ENCODE results near the gene ACTR3C.
"Not testable (repeated sequence)": the region's sequence is repeated elsewhere in the genome, so short reads cannot be mapped to it uniquely, and the experiment has no call there.

Gene ACTR3C

DNA sequence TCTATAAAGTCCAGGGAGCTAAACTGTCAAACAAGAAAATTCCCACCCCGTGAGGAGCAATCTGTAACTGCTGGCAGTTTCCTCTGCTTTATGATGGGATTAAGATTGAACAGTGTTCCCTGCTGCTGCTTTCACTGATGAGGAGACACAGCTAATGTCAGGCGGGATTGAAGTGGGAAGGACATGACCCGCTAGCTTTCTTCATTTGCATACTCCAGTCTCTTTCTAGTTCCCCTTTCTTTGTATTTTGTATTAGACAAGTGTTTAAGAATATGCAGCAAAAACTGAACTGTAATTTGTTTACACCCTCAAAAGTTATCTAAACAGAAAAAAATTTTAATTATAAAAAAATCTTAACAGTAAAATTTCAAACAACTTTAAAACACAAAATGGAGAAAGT, 40.2 kb downstream of the ACTR3C start:
- not testable (repeated sequence) for DNase-seq (ENCODE audit: low read depth in 2 of 2)

DNA sequence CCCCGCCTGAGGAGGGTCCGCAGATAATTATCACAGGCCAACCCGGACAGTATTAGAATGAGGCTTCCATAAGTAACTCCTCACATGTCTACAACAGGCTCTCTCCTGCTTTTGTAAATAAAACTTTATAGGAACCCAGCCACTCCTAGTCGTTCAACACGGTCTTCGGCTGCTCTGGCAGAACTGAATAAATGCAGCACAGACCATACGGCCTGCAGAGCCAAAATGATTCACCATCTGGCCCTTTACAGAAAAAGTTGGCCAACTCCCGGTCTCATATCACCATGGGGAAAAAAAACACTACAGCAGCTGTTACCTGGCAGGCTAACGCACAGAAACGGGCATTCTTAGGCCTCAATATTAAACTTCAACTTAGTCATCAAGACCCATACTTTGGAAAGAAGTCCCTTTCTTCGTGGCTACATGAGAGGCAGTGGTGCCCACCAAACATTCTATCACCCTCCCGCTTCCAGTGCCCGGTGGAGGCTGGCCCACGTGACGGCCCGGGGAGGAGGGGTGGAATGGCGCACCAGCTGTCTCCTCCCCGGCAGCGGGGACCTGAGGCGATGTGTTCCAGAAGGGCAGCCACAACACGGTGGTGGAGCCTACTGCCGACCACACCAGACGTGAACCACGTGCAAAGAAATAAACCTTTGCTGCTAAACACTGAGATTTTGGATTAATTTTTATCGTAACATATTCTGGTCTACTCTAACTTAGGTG, 41.5 kb downstream of the ACTR3C start:
- DNase-seq (ENCODE audit: low read depth in 2 of 2), result not testable (repeated sequence)

DNA sequence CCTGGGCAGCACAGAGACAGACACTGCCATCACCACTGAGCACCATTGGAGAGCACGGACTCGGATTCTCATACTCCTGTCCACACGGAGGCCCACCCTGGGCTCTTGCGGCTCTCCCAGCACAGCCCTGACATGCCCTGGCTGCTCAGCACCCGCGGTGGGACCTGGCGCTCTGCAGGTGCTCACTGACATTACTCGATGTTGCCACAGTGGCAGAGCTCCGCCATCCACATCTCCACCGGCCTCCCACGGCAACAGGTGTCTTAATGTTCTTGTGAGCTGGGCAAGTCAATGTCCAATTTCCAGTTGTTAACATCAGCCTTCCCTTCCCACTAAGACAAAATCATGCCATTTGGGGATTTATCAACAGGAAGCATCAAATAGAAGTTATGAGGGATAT, 45.0 kb downstream of the ACTR3C start:
- DNase-seq (ENCODE audit: low read depth in 2 of 2), result not testable (repeated sequence)

DNA sequence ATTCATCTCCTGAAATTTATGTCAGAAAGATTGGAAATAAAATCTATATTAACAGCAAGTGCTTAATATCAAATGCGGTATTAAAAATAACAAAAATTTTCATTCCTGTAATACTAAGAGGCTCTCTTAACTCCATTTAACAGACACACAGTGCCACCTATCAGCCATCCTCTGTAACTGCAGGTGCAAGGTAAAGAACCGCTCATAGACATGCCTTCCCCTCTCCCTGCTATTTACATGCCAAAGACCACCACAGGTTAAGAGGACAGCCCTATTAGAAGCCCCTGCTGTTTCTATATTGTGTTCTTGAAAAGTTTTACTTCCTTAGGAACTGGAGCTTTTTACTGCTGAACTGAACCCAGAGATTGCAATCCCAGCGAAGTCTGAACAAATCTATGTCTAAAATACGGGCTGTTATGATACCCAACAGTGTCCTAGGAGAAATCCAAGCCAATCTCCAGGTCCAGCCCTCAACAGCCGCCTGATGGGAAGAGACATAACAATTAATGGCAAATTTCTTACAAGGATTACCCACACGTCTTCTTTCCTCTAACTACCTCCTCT, 47.1 kb downstream of the ACTR3C start:
- DNase-seq (ENCODE audit: low read depth in 2 of 2), result peak in 1 of 2 experiments; percentile 7

DNA sequence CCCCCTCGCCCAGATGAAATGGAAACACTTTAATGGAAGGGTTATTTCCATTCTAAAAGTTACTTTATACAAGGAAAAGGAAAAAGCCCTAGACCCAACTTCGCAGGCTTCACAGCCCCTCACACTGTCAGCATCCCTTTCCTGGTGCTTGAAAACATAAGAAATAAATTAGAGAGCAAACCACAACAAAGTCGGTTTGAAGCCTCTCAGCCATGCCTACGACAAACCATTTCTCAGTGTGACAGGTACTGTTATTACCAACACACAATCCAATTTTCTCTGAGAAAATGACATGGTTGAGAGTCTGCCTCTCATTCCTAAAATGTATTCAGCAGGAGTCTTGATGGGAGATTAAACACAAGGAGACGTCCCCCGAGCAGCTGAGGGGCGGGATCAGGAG, 51.4 kb downstream of the ACTR3C start:
- DNase-seq (ENCODE audit: low read depth in 2 of 2), result not testable (repeated sequence)

DNA sequence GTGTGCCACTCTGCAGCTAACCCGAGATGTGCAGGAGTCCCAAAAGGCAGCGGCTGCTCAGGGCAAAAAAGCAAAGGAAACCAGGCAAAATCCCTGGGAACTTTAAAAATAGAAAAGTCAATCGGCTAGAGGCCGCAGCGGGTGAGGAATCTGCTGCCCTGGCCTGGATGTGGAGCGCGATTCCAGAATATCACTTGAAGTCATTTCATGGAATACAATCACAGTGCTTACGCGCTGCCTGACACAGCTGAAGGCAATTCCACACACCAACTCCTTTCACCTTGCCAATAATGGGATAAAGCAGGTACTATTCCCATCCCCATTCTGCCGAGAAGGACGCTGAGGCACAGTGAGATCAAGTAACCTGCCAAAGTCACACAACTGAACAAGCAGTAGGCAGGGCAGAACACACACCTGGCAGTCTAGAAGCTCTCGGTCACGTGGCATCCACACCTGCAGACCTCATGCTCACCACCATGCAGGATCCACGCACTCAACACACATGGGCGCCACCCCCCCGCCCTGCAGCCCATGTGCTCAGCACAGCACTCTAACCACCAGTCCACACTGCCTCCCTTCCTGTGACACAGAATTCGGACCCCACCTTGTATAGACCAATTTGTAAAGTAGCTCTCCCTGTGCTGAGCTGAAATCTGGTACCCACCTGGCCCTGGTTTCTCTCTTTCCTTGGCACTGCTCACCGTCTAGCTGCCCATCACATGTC, 53.1 kb downstream of the ACTR3C start:
- DNase-seq (ENCODE audit: low read depth in 2 of 2), result not testable (repeated sequence)

DNA sequence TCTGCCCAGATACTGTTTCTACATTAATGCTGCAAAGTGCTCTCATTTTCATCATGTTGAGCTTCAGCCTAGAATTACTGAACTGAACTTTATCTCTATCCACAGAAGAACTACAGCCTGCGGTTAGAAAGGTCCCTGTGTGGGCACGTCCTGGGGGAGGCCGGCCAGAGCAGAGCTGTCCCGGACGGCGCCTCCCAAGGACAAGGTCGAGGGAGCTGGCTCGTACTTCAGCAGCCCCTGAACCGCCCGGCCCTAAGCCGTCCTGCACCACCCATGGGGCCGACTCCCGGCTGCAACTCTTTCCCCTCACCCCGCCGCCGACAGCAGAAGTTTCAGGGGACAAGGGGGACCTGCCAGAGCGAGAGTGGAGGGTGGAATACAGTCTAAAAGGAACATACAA, 54.5 kb downstream of the ACTR3C start:
- DNase-seq (ENCODE audit: low read depth in 2 of 2), result not testable (repeated sequence)

DNA sequence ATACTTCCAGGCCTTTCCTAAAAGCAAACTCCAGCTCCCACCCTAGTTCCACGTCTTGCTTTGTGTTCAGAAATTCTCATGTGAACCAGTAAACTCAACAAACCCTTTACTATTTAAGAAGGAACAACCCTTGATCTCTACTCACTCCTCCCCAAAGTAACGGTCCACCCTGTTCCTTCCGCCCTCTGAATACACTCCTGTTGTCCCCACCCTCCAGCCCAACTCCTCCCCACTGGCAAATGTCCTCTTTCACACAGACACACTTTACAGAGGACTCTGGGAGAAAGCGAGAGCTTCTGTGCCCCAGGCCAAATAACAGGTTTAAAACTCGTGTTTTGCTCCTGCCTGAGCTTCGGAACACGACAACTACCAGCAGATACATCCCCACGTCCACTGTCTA, 55.1 kb downstream of the ACTR3C start:
- not testable (repeated sequence) for DNase-seq (ENCODE audit: low read depth in 2 of 2)

DNA sequence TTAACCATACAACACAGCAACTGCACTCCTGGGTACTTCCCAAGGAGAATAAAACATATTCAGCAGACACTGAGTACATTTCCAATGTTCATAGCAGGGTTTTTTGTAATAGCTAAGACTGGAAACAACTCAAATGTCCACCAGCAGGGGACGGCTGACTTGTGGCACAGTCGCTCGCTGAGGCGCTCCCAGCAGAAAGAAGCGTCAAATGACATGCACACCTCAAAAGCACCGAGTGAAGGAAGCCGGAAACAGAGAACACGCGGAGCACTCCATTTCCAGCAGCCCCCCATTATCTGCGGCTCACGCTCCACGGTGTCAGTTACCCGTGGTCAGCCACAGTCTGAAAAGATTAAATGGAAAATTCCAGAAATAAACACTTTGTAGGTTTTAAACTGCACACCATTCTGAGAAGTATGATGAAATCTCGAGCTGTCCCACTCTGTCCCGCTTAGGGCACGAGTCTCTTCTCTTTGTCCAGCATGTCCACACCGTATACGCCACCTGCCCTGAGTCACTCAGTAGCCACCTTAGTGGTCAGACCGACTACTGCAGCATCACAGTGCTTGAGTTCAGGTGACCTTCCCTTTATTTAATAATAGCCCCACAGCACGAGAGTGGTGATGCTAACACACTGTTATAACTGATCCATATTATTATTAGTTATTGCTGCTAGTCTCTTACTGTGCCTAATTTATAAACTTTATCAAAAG, 56.2 kb downstream of the ACTR3C start:
- not testable (repeated sequence) for DNase-seq (ENCODE audit: low read depth in 2 of 2)

DNA sequence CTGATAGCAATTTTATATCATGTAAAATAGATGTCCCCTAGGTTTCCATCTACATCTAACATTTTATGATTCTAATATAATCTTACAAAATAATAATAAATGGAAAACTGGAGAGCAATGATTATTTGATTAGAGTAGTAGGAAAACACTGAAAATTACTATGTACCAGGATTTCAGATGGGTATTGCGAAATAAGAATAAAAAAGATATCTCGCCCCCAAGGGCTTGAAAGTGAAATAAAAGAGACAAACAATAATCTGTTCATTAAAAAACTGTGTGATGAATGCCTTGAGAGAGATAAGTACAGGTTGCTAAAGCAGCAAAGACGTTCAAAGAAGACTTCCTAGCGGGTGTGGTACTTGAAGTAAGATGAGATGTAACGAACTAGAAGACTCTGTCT, 60.7 kb downstream of the ACTR3C start:
- DNase-seq (ENCODE audit: low read depth in 2 of 2), result not testable (repeated sequence)

DNA sequence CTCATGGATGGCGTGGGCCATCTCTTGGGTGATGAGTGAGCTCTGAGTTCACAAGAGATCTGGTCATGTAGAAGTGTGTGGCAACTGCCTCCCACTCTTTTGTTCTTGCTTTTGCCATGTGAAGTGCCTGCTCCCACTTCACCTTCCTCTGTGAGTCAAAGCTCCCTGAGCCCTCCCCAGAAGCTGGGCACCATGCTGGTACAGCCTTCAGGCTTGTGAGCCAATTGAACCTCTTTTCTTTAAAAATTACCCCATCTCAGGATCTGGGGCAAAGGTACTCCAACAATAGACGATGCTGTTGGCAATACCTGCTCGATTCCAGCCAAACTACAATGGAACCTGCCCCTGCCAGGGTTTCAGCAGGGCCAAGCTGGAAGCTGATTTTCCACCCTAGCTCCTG, 75.6 kb downstream of the ACTR3C start:
- not testable (repeated sequence) for DNase-seq (ENCODE audit: low read depth in 2 of 2)

DNA sequence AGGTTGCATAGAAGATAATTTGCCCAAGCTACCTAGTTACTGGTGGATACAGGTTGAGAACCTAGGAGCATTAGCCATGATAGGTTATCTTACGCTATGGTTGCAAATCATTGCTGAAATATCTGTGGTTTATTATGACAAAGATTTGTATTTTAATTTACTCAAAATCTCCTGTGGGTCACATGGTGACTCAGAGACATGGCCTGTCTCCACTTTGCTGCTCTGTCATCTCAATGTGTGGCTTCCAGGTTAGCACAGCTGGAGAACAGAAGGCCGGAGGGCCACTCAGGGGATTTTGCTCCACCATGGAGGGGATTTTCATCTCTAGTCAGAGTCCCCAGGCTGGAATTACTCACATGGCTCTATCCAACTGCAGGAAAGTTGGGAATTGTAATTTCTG, 78.1 kb downstream of the ACTR3C start:
- DNase-seq (ENCODE audit: low read depth in 2 of 2), result not testable (repeated sequence)

DNA sequence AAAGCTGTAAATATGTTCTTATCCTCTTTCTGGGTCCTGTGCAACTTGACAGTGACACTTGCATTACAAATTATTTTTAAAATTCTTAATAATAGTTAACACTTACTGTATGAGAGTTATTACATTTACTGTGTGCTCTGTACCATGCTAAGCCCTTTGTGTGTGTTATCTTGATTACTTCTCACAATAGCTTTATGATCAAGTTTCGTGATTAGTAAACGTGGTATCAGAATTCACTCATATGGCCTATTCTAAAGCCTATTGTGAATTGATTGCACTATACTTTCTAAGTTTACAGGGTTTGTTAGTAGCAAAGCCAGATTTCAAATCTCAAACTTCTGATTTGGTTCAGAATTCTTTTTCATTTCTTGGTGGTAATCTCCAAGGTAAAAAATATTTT, 80.4 kb downstream of the ACTR3C start:
- DNase-seq (ENCODE audit: low read depth in 2 of 2), result not testable (repeated sequence)

DNA sequence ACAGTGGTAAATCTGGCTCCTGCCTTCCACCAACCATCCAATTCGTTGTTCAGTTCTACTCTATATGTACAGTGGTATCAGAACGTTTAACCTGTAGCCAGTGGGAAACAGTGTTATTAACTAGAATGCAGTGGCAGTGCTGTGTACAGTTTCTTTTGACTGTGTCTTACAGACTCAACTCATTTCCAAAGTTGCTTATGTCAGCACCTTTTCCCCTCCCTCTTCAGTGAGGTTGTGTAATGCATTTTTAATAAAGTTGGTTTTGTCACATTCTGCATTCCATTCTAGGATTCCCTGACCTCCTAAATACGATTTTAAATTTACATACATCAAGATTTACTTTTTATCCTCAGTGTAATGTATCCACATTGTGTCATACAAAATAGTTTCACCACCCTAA, 97.9 kb downstream of the ACTR3C start:
- not testable (repeated sequence) for DNase-seq (ENCODE audit: low read depth in 2 of 2)

DNA sequence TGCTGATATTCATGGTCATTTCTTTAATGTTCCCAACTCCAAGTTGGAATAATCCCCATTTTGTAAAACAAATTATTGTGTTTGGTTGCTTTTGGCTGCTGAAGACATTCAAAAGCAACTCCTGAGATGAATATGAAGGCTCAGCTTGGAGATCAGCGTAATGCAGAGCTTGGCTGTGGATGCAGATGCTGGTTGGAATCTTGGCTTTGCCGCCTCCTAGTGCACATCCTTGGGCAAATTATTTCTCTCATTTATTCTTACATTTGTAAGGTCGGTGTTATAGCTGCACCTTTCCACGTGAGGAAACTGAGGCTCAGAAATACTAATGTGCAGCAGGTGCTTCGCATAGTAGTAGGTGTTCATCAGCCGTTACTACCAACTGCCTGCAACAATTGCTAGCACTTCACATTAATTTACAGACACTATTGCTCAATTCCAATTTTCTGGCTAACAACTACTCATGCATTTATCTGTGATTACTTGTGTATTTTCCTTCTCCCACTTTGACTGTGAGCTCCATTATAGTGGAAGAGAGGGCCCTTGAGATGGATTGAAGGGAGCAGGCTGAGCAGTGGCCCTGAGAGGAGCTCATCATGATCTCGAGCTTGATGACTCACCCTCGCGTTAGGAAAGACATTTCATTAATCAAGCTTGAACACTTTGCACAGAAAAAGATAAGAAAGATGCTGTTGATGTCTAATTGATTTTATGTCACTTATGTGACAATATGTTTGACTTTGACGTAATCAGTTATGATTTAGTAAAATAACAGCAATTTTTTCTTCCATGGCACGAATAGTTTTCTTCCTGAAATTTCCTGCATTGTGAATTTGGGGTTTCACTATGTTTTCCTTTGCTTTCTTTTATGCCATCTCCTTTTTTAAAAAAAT, 101.0 kb downstream of the ACTR3C start:
- DNase-seq (ENCODE audit: low read depth in 2 of 2), result not testable (repeated sequence)

DNA sequence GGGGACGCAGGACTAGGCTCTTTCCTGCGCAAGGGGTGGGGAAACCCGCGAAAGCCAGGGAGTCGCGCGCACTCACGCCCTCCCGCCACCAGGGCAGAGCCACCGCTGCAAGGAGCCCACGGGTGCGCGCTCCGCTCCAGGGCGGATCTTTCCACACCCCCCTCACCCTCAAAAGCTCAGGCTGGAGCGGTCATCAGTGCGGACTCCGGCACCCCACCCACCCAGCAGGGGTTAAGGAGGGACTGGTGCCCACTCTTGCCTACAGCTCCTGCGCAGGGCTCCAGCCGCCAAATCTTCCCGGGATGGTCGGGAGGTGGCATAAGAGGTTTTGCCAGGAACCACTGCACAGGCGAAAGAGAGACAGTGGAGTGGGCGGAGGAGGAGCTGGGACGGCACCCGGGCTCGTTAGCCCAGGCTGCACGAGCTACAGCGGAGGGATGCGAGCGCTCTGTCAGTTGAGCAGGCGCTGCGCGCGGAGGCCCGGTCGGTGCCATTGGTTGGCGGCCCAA, 102.6 kb downstream of the ACTR3C start:
- not testable (repeated sequence) for DNase-seq (ENCODE audit: low read depth in 2 of 2)

DNA sequence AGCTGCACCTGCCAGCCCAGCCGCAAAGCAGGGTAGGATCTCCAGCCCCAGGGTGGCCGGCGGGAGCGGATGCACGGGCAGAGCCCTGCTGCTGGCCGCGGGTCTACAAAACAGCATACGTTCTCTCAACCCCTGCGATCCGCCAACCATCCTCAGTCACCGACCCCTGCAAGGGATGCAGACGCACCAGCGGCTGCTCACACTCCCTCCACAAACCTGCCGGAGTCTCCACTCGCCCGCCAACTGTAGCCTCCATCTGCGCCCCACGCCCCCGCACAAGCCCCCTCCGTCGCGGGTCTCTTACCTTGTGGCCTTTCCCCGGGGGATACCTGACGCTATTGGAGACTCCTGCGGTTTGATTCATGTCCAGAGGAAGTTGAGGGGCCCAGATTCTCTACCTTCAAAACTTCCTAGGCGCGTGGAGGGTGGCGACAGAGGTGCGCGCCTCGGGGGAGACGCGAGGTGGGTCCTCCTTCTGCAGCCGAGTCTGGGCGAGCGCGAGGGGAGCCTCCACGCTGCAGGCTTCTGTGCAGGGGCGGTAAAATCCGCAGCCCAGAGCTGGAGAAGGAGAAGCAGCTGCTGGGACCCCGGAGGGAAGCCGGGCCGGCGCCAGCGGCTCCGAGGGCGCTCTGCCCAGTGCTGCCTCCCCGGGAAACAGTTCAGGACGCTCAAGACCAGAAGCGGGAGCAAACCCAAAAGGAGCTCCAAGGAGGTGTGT, 103.2 kb downstream of the ACTR3C start:
- not testable (repeated sequence) for DNase-seq (ENCODE audit: low read depth in 2 of 2)

DNA sequence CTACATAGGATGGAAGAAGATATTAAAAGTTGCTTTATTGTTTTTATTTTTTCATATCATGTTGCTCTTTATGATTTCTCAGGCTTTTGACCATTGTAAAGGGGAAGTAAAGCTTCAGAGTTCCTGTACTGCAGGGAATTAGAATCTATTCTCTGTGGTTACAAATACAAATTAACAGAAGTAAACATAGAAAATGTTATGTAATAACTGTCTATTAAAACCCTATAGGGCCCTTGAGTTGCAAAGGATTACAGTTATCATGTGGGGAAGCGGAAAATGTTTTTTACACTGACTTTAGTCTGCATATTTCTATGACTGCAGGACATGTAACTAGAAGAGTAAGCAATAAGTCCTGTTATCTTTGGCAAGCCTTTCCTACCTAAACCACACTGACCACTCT, 116.5 kb downstream of the ACTR3C start:
- not testable (repeated sequence) for DNase-seq (ENCODE audit: low read depth in 2 of 2)

DNA sequence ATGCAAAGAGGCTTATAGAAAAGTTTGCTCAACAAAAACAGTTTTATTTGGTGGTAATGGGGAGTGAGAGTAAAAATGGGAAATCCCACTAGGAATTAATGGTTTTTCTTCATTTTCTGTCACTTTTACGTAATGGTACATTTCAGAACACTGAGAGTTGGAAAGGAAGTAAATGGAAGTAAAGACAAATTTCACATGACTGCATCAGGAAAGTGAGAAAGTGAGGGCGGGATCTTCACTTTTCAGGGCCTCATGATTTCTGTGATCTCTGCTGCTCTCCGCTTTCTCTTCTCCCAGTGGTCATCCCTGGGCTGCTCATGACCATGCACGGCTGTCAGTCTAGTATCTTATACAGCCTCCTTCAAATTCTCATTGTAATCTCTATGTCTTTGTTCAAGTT, 117.5 kb downstream of the ACTR3C start:
- not testable (repeated sequence) for DNase-seq (ENCODE audit: low read depth in 2 of 2)

DNA sequence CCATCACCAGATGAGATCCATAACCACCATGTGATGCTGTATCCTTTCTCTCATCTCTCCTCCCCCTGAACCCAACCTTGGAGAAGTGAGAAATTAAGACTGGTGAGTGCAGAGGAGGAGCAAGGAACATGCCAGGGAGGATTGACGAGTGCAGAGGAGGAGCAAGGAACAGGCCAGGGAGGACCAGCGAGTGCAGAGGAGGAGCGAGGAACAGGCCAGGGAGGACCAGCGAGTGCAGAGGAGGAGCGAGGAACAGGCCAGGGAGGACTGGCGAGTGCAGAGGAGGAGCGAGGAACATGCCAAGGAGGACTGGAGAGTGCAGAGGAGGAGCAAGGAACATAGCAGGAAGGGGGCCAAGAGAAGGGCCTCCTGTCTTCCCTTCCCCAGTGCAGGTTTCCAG, 118.8 kb downstream of the ACTR3C start:
- not testable (repeated sequence) for DNase-seq (ENCODE audit: low read depth in 2 of 2)
